A549 (cell line): ENCODE results near the gene FAM163A. TPM values are rescaled to one million over a fixed set of nuclear protein-coding genes. Genes with fewer than 3 reads are reported as not detected.

Experiments used
- ATAC-seq, 2 experiments: fragments of 200-7000 bp in 1 of 2; fragments of >200 bp in 1 of 2; cut with Nextera tagmentation in 1 of 2; cut with Tn5 transposase in 1 of 2; 3 replicates each; pipeline versions ENCODE4 v1.8.0 to v1.9.1; 2018 to 2020; ENCODE audit warnings: mild to moderate bottlenecking in 1 of 2, moderate library complexity in 1 of 2
- CTCF ChIA-PET: fragments of 300-600 bp; sonication (Branson Sonifier 250); formaldehyde crosslinking; extraction: SDS; loops from one replicate; lab custom pipeline; 2021; ENCODE audit warnings: antibody characterized with exemption, inconsistent platforms; lab: Yijun Ruan, JAX
- POLR2A ChIA-PET: fragments of 350-600 bp; formaldehyde crosslinking; extraction: SDS; loops from one replicate; lab custom pipeline; 2021; ENCODE audit warnings: antibody characterized with exemption, inconsistent platforms; lab: Yijun Ruan, JAX
- DNase-seq, 2 experiments: peaks; one replicate each; pipeline versions ENCODE4 v3.0.0 to v3.0.0-alpha.2; 2011 to 2016; ENCODE audit warnings: low read depth in 1 of 2, low spot score in 1 of 2
- FAIRE-seq: peaks from 2 replicates; lab custom pipeline; 2011; peaks lifted over from hg19 to GRCh38; lab: Jason Lieb, UNC
- H3K27ac ChIP-seq, 2 experiments: fragments of >200 bp; sonication (Bioruptor Twin); formaldehyde crosslinking; 3 replicates each; pipeline ENCODE4 v1.5.1; 2016 to 2017
- H3K4me1 ChIP-seq: fragments of >200 bp; sonication (Bioruptor Twin); formaldehyde crosslinking; 3 replicates; pipeline ENCODE4 v1.6.1; 2016
- H3K4me2 ChIP-seq: fragments of >200 bp; sonication (Bioruptor Twin); formaldehyde crosslinking; 3 replicates; pipeline ENCODE4 v1.6.1; 2016
- H3K4me3 ChIP-seq: fragments of >200 bp; sonication (Bioruptor Twin); formaldehyde crosslinking; 3 replicates; pipeline ENCODE4 v1.5.1; 2016
- H3K9me3 ChIP-seq: fragments of >200 bp; sonication (Bioruptor Twin); formaldehyde crosslinking; 3 replicates; pipeline ENCODE4 v1.6.1; 2016
- CBX8 ChIP-seq: fragments of 200-600 bp; sonication (generic); IDR thresholded peaks from 2 replicates; pipeline ENCODE4 v1.6.1; 2016
- CEBPB ChIP-seq, 2 experiments: fragments of >200 bp in 1 of 2; sonication (Bioruptor Twin) in 1 of 2; formaldehyde crosslinking in 1 of 2; IDR thresholded peaks; 2 replicates each; pipeline ENCODE4 v1.6.1; 2012 to 2016
- CHD4 ChIP-seq: fragments of 200-600 bp; sonication (generic); IDR thresholded peaks from 2 replicates; pipeline ENCODE4 v1.6.1; 2016; ENCODE audit warnings: antibody characterized with exemption, mild to moderate bottlenecking, borderline replicate concordance
- ESRRA ChIP-seq: fragments of 150-350 bp; IDR thresholded peaks from 2 replicates; pipeline ENCODE4 v1.6.1; 2014; ENCODE audit warnings: mild to moderate bottlenecking, low read length, borderline replicate concordance
- FOSL2 ChIP-seq, 2 experiments: fragments of 450-650 bp in 1 of 2; fragments of >200 bp in 1 of 2; sonication (Bioruptor Twin) in 1 of 2; formaldehyde crosslinking; IDR thresholded peaks; 2 replicates each; pipeline versions ENCODE4 v1.5.0 to v1.6.1; 2016 to 2020; ENCODE audit warnings: mild to moderate bottlenecking in 1 of 2, moderate library complexity in 1 of 2
- HDAC2 ChIP-seq: fragments of 200-600 bp; sonication (generic); IDR thresholded peaks from 2 replicates; pipeline ENCODE4 v1.6.1; 2016
- JUN ChIP-seq, 2 experiments: fragments of >200 bp; sonication (Bioruptor Twin); formaldehyde crosslinking; IDR thresholded peaks; 2 replicates in 1 of 2; 3 replicates in 1 of 2; pipeline ENCODE4 v1.6.1; 2016 to 2017
- KDM1A ChIP-seq: fragments of 200-600 bp; sonication (generic); IDR thresholded peaks from 2 replicates; pipeline ENCODE4 v1.6.1; 2016; ENCODE audit warnings: low read depth, mild to moderate bottlenecking
- MAFK ChIP-seq: fragments of 450-650 bp; IDR thresholded peaks from 2 replicates; pipeline ENCODE4 v1.6.1; 2014; ENCODE audit not compliant: partially characterized antibody
- MYC ChIP-seq: IDR thresholded peaks from 2 replicates; pipeline ENCODE4 v1.6.1; 2012; ENCODE audit warnings: mild to moderate bottlenecking, inconsistent platforms, low read length, improper control_type of control experiment, borderline replicate concordance
- NFE2L2 ChIP-seq: fragments of 150-350 bp; conservative IDR thresholded peaks from 2 replicates; pipeline ENCODE4 v1.6.1; 2014; ENCODE audit warnings: low read length
- POLR2A ChIP-seq: IDR thresholded peaks from 2 replicates; pipeline ENCODE4 v1.6.1; 2012; ENCODE audit warnings: mild to moderate bottlenecking, low read length
- POLR2AphosphoS2 ChIP-seq: conservative IDR thresholded peaks from 2 replicates; pipeline ENCODE4 v1.6.1; 2012; ENCODE audit warnings: low read length, improper control_type of control experiment, inconsistent platforms
- RAD21 ChIP-seq, 2 experiments: fragments of >200 bp in 1 of 2; sonication (Bioruptor Twin) in 1 of 2; formaldehyde crosslinking in 1 of 2; IDR thresholded peaks in 1 of 2; conservative IDR thresholded peaks in 1 of 2; 2 replicates in 1 of 2; 3 replicates in 1 of 2; pipeline ENCODE4 v1.6.1; 2012 to 2018; ENCODE audit warnings: inconsistent platforms in 1 of 2
- RCOR1 ChIP-seq: fragments of 150-350 bp; IDR thresholded peaks from 2 replicates; pipeline ENCODE4 v1.6.1; 2014; ENCODE audit warnings: antibody characterized with exemption, low read length, low read depth
- RFX5 ChIP-seq: fragments of 450-650 bp; IDR thresholded peaks from 2 replicates; pipeline ENCODE4 v1.7.1; 2014; ENCODE audit warnings: antibody characterized with exemption, mild to moderate bottlenecking, moderate library complexity
- SREBF2 ChIP-seq: fragments of 450-650 bp; IDR thresholded peaks from 2 replicates; pipeline ENCODE4 v1.6.1; 2014; ENCODE audit warnings: mild to moderate bottlenecking, moderate library complexity
- TFCP2L1 ChIP-seq: fragments of 250-450 bp; sonication (Bioruptor Pico); IDR thresholded peaks from 2 replicates; pipeline ENCODE4 v1.5.0; 2021; ENCODE audit warnings: mild to moderate bottlenecking
- ZC3H11A ChIP-seq: fragments of 450-650 bp; IDR thresholded peaks from 2 replicates; pipeline ENCODE4 v1.6.1; 2014; ENCODE audit warnings: antibody characterized with exemption, mild to moderate bottlenecking
- ZFP36 ChIP-seq: fragments of 450-650 bp; IDR thresholded peaks from 2 replicates; pipeline ENCODE4 v1.6.1; 2014; ENCODE audit warnings: borderline replicate concordance; ENCODE audit not compliant: partially characterized antibody
- ZNF302 ChIP-seq: fragments of 250-450 bp; sonication (Bioruptor Pico); IDR thresholded peaks from 2 replicates; pipeline ENCODE4 v1.9.0; 2021; ENCODE audit warnings: inconsistent platforms, mild to moderate bottlenecking, moderate library complexity
- WGBS: methylation state at CpG from one replicate; pipeline ENCODE4 v1.1.6; 2017; ENCODE audit errors: missing lambda C conversion rate; 5-methylcytosine and 5-hydroxymethylcytosine counted together
- polyA plus RNA-seq, 4 experiments: library from polyadenylated mRNA; depleted of rRNA in 3 of 4; stranded (reverse); fragments of >200 nt; fragmentation: RNase III in 1 of 4; extraction: RNeasy Plus Mini Kit Qiagen cat#74134 plus additional on column Dnase treatment in 1 of 4; gene quantifications; 2 replicates in 3 of 4; 3 replicates in 1 of 4; pipeline ENCODE4 v1.2.3, GENCODE V29; 2011 to 2017
- TF ChIP-seq, protein P1 (sequence below): fragments of 150-350 bp; IDR thresholded peaks from 2 replicates; pipeline ENCODE4 v1.6.1; 2014; ENCODE audit warnings: low read depth, mild to moderate bottlenecking, low read length
- TF ChIP-seq, protein P2 (sequence below): fragments of >200 bp; sonication (Bioruptor Twin); formaldehyde crosslinking; IDR thresholded peaks from 3 replicates; pipeline ENCODE4 v1.6.1; 2016
- TF ChIP-seq, protein P3 (sequence below): IDR thresholded peaks from 2 replicates; pipeline ENCODE4 v1.6.1; 2012; ENCODE audit warnings: low read depth, borderline replicate concordance
- TF ChIP-seq, protein P4 (sequence below): fragments of 250-450 bp; sonication (Bioruptor Pico); IDR thresholded peaks from 2 replicates; pipeline ENCODE4 v1.5.0; 2020; ENCODE audit warnings: low read depth, mild to moderate bottlenecking, moderate library complexity
- TF ChIP-seq, protein P5 (sequence below): IDR thresholded peaks from 2 replicates; pipeline ENCODE4 v1.6.1; 2012
- TF ChIP-seq, protein P6 (sequence below): fragments of >200 bp; sonication (Bioruptor Twin); formaldehyde crosslinking; IDR thresholded peaks from 2 replicates; pipeline ENCODE4 v1.6.1; 2016

FAM163A gene
- polyA plus RNA-seq, 2 of the 4 experiments (the other 2 are of a cell fraction): not detected

DNA sequence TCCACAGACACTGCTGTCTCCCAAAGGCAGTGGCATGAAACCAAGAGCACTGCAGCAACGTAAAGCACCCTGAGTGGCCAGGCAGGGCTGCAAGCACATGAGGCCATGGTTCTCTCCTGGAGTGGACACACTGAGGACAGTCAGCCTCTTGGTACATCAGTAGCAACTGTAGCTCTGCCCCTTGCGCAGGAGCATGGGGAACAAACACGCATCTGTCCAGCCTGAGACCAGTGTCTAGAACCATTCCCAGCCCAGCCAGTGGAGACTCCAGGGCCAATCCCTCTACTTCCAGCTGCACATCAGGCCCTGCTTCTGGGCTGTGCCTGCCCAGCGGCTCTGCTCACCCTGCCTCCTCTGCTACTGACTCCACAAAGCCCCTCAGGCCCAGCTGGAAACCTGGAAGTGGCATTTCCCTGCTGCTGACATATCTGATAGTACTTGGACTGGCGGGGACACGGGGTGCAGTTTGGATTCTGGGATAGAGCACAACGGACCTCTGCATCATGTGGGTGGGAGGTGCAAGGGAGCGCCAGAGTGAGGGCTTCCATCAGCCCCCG lies 85.5 kb downstream of the FAM163A start:
- ATAC-seq: no peak
- 70% methylated on average over 7 of the region's 9 CpGs for WGBS
- Histone ChIP-seq H3K4me3 (no peak overlapping the region), H3K4me2 (no peak overlapping the region), H3K4me1 (no peaks in the 10 kb centered on the region), H3K9me3 (no peaks in the 10 kb centered on the region), H3K27ac (no peak overlapping the region)
- CTCF ChIA-PET: interaction anchor here (1.3 to 5.1 kb wide), 5 partner anchors 10 to 122 kb away, joined by 4 to 27 read pairs (median 8); no protein-coding TSS in a partner anchor
- no peak for FAIRE-seq
- no peak for DNase-seq
- no peak for TF ChIP-seq CEBPB (IDR thresholded peaks at IDR 0.05)
- no peak for TF ChIP-seq POLR2AphosphoS2
- TF ChIP-seq, protein P1, sequence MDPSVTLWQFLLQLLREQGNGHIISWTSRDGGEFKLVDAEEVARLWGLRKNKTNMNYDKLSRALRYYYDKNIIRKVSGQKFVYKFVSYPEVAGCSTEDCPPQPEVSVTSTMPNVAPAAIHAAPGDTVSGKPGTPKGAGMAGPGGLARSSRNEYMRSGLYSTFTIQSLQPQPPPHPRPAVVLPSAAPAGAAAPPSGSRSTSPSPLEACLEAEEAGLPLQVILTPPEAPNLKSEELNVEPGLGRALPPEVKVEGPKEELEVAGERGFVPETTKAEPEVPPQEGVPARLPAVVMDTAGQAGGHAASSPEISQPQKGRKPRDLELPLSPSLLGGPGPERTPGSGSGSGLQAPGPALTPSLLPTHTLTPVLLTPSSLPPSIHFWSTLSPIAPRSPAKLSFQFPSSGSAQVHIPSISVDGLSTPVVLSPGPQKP: no peak
- TF ChIP-seq JUN (IDR thresholded peaks at IDR 0.05): no peak
- TF ChIP-seq, protein P2, sequence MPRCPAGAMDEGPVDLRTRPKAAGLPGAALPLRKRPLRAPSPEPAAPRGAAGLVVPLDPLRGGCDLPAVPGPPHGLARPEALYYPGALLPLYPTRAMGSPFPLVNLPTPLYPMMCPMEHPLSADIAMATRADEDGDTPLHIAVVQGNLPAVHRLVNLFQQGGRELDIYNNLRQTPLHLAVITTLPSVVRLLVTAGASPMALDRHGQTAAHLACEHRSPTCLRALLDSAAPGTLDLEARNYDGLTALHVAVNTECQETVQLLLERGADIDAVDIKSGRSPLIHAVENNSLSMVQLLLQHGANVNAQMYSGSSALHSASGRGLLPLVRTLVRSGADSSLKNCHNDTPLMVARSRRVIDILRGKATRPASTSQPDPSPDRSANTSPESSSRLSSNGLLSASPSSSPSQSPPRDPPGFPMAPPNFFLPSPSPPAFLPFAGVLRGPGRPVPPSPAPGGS: no peak
- TF ChIP-seq, protein P3, sequence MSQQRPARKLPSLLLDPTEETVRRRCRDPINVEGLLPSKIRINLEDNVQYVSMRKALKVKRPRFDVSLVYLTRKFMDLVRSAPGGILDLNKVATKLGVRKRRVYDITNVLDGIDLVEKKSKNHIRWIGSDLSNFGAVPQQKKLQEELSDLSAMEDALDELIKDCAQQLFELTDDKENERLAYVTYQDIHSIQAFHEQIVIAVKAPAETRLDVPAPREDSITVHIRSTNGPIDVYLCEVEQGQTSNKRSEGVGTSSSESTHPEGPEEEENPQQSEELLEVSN: no peak
- TF ChIP-seq, all 56 proteins: peak for 0
- POLR2A ChIA-PET: no interaction called here

DNA sequence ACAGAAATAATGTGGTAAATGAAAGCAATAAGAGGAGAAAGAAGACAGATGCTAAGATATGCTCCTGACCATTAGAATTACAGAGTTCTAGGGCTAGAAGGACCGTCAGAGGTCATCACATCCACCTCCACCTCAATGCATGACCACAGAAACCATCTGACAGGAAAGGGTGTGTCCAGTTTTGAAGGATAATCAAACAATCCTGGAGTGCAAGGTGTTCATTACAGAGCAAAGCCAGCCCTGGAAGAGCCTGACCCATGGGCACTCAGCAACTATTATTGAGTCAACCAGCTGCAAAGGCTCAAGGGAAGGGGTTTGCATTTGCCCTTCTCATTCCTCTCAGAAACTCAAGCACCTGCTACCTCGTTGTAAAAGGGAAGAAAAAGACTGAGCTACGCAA lies 88.1 kb downstream of the FAM163A start:
- CTCF ChIA-PET: interaction anchor here (0.8 to 5.3 kb wide), 3 partner anchors 10 to 16 kb away, joined by 3 to 39 read pairs (median 4); no protein-coding TSS in a partner anchor
- 33% methylated on average over 3 of the region's 3 CpGs for WGBS
- no peak for FAIRE-seq

DNA sequence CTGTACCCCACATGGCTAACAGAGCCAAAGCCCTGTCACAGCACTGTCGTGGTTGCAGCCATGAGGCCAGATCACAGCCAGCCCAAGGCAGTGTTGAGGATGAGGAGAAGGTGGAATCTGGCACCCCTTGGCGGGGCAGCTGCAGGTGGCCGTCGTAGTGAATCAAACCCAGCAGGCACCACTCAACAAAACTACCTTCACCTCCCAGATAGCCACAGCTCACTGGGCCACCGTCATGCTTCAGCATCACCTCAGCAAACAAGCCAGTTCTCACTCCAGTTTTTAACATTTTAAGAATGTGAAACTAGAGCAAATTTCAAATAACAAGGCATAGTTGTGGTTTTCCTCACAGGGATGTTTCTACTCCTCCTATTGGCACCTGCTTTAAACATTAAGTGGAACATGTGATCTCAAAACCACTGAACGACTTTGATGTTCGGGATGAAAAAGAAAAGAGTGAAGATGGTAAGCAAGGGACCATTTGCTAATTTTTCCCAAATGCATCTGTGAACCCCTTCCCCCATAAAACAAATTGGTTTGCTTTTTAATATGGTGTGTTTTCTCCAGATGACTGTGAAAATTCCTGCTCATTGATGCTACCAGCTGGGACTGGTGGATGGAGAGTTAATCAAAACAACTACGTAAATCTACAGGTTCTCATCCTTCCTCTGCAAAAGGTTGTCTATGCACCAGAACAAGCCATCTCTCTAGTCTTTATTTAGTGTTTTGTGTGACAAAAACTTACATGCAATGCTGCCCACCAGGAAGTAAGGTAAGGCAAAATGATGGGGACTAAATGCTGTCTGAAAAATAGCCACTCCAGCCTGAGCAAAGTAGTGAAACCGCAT lies 89.0 kb downstream of the FAM163A start:
- no peak overlapping the region for H3K4me3 ChIP-seq
- H3K4me1 ChIP-seq: no peaks in the 10 kb centered on the region
- CTCF ChIA-PET: interaction anchor here (0.6 to 5.3 kb wide), 4 partner anchors 9 to 1397 kb away, joined by 3 to 39 read pairs (median 4); no protein-coding TSS in a partner anchor
- POLR2A ChIA-PET: no interaction called here
- no peaks in the 10 kb centered on the region for H3K9me3 ChIP-seq
- peak in 1 of 2 experiments; percentile 36; a peak in 2 of 6 replicates for ATAC-seq
- DNase-seq: no peak
- H3K4me2 ChIP-seq: no peak overlapping the region
- FAIRE-seq: no peak
- WGBS: 75% methylated on average over 9 of the region's 9 CpGs
- no peak overlapping the region for H3K27ac ChIP-seq
- TF ChIP-seq CHD4 (no peak), HDAC2 (no peak), ZNF302 (CRISPR knock-in tag) (no peak), ESRRA (no peak), ZFP36 (no peak), FOSL2 (IDR thresholded peaks at IDR 0.05) (no peak), FOSL2 (CRISPR knock-in tag; IDR thresholded peaks at IDR 0.05) (no peak), ZC3H11A (no peak), KDM1A (no peak), CBX8 (no peak), RFX5 (no peak), TFCP2L1 (CRISPR knock-in tag) (no peak), POLR2A (no peak), MAFK (no peak)
- TF ChIP-seq, protein P4, sequence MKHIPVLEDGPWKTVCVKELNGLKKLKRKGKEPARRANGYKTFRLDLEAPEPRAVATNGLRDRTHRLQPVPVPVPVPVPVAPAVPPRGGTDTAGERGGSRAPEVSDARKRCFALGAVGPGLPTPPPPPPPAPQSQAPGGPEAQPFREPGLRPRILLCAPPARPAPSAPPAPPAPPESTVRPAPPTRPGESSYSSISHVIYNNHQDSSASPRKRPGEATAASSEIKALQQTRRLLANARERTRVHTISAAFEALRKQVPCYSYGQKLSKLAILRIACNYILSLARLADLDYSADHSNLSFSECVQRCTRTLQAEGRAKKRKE (CRISPR knock-in tag): no peak
- TF ChIP-seq, protein P5, sequence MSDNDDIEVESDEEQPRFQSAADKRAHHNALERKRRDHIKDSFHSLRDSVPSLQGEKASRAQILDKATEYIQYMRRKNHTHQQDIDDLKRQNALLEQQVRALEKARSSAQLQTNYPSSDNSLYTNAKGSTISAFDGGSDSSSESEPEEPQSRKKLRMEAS: no peak
- TF ChIP-seq, protein P6, sequence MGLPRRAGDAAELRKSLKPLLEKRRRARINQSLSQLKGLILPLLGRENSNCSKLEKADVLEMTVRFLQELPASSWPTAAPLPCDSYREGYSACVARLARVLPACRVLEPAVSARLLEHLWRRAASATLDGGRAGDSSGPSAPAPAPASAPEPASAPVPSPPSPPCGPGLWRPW: no peak
- TF ChIP-seq, protein P3: no peak

More for the DNA sequence above, 88.1 kb downstream of the FAM163A start:
- no peak overlapping the region for H3K4me3 ChIP-seq
- TF ChIP-seq SREBF2 (no peak), ZC3H11A (no peak), POLR2AphosphoS2 (no peak), MYC (no peak), RAD21 (conservative IDR thresholded peaks at IDR 0.05 in 1 of 2, IDR thresholded peaks at IDR 0.05 in 1 of 2) (no peak), RCOR1 (no peak), NFE2L2 (no peak)
- TF ChIP-seq, protein P1: no peak
- no peaks in the 10 kb centered on the region for H3K4me1 ChIP-seq
- POLR2A ChIA-PET: no interaction called here
- ATAC-seq: peak in 1 of 2 experiments; percentile 31; a peak in 1 of 6 replicates
- no peak overlapping the region for H3K4me2 ChIP-seq
- H3K27ac ChIP-seq: no peak overlapping the region
- no peak for DNase-seq
- no peaks in the 10 kb centered on the region for H3K9me3 ChIP-seq
